A673 (cell line): ENCODE data around the gene WDR31.
"Not testable (repeated sequence)": the region's sequence is repeated elsewhere in the genome, so short reads cannot be mapped to it uniquely, and the experiment has no call there.

Source experiments
- EZH2 ChIP-seq: fragments of 200-600 bp; sonication (generic); IDR thresholded peaks from 2 replicates; pipeline ENCODE4 v1.6.1; 2017; ENCODE audit warnings: borderline replicate concordance, low read depth, mild to moderate bottlenecking, mixed read lengths, antibody characterized with exemption, low read length; ENCODE audit not compliant: poor library complexity, severe bottlenecking
- TF ChIP-seq, protein P1 (sequence below): fragments of 300-800, 200-600 bp; sonication (generic); conservative IDR thresholded peaks from 2 replicates; pipeline ENCODE4 v1.5.1; 2017; ENCODE audit warnings: low read depth, mild to moderate bottlenecking, antibody characterized with exemption, low read length, moderate library complexity, mixed read lengths

DNA sequence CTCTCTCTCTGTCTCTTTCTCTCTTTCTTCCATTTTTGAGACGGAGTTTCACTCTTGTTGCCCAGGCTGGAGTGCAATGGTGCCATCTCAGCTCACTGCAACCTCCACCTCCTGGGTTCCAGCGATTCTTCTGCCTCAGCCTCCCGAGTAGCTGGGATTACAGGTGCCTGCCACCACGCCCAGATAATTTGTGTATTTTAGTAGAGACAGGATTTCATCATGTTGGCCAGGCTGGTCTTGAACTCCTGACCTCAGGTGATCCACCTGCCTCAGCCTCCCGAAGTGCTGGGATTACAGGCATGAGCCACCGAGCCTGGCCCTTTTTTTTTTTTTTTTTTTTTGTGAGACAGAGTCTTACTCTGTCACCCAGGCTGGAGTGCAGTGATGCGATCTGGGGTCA is 41.4 kb upstream of the WDR31 start:
- TF ChIP-seq, protein P1, sequence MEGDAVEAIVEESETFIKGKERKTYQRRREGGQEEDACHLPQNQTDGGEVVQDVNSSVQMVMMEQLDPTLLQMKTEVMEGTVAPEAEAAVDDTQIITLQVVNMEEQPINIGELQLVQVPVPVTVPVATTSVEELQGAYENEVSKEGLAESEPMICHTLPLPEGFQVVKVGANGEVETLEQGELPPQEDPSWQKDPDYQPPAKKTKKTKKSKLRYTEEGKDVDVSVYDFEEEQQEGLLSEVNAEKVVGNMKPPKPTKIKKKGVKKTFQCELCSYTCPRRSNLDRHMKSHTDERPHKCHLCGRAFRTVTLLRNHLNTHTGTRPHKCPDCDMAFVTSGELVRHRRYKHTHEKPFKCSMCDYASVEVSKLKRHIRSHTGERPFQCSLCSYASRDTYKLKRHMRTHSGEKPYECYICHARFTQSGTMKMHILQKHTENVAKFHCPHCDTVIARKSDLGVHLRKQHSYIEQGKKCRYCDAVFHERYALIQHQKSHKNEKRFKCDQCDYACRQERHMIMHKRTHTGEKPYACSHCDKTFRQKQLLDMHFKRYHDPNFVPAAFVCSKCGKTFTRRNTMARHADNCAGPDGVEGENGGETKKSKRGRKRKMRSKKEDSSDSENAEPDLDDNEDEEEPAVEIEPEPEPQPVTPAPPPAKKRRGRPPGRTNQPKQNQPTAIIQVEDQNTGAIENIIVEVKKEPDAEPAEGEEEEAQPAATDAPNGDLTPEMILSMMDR = not testable (repeated sequence)
- not testable (repeated sequence) for TF ChIP-seq EZH2
